ENCODE data around the gene MTMR2. TPM values are rescaled to one million over a fixed set of nuclear protein-coding genes. Genes with fewer than 3 reads are reported as not detected.

Gene MTMR2
- total RNA-seq, 1 donor: 8.3 TPM

DNA sequence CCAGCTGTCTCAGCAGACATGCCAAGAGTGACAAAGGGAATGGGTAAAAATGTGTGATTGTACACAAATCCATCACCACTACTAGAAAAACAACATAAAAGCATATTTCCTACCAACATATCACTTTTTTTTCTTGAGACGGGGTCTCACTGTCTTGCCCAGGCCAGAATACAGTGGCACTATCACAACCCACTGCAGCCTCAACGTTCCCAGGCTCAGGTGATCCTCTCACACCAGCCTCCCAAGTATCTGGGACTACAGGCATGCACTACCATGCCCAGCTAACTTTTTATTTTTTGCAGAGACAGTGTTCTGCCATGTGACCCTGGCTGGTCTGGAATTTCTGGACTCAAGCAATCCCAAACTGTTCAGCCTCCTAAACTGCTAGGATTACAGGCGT, 5.2 kb downstream of the MTMR2 start:
- DNase-seq (ENCODE audit: low read depth in 2 of 3, low spot score in 2 of 3): no peak

DNA sequence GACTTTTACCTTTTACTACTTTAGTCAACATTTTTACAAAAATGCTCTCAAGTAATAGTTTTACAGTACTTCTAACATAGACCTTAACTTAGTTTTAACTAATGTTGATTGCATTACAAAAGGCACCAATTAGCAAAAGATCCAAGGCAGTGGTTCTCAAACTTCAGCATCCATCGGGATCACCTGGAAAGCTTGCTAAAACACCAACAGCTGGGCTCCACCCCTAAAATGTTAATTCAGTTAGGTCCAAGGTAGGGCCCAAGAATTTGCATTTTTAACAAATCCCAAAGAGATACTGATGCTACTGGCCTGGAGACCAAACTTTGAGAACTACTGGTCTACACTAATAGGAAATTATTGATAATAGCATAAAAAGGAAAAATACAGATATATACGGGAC, 5.9 kb downstream of the MTMR2 start:
- DNase-seq (ENCODE audit: low read depth in 2 of 3, low spot score in 2 of 3): no peak

DNA sequence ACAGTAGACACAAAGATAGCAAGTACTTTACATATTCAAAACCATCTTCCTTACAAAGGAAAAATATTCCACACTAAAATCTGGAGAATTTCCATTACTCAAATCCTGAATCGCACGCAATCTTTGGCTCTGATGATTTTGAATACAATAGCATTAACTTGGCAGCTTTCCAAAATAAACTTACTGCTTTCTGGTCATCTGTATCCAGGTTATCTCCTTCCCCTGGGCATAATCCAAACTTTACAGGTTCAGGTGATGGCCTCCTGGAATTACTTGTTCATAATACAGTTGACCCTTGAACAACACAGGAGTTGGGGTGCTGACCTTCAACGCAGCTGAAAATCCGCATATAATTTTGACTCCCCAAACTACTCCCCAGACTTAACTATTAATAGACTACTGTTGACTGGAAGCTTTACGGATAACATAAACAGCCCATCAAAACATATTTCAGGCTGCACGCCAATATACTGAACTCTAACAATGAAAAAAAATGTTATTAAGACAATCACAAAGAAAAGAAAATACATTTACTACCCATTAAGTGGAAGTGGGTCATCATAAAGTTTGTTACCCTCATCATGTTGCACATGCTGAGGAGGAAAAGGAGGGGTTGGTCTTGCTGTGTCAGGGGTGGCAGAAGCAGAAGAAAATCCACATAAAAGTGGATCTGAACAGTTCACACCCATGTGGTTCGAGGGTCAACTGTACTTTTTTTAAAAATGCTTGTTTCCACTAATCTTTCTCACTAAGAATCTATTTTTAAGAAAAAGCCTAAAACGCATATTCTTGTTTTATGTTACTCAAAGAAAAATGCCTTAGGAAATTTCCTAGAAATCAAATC, 6.5 kb downstream of the MTMR2 start:
- DNase-seq (ENCODE audit: low read depth in 2 of 3, low spot score in 2 of 3): no peak

DNA sequence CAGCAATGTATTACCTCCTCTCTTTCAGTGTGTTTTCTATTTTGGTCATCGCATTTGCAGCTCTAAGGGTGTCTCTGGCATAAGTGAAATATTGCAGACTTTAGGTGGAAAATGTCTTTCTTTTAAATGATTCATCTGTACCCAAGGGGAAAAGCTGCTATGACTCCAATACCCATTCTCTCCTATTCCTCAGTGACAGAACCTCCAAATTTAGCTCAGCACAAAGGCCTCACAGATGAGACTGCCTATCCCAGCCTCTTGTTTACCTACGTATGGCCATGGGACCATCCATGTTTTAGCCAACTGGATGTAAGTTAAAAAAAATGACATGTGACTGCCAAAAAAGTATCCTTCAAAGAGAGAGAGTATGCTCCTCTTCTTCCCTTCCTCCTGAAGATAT, 7.9 kb downstream of the MTMR2 start:
- DNase-seq (ENCODE audit: low read depth in 2 of 3, low spot score in 2 of 3): no peak

DNA sequence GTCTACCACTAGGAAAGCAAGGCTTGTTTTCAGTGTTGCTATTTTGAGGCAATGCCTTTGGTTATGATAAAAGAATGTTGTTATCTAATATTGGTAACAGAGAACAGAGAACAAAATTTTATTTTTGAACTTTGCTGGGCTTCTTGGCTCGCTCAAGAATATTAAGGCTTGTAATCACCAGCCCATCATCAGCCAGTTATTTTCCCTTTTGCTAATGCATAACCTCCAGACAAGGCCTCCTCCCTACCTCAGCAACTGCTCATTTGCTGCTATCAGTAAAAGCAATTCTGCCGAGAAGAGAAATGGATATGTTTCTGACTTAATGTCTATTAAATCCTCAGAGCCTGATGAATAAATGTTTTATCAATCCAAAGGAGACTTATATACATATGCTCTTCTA, 8.9 kb downstream of the MTMR2 start:
- DNase-seq (ENCODE audit: low read depth in 2 of 3, low spot score in 2 of 3): no peak

DNA sequence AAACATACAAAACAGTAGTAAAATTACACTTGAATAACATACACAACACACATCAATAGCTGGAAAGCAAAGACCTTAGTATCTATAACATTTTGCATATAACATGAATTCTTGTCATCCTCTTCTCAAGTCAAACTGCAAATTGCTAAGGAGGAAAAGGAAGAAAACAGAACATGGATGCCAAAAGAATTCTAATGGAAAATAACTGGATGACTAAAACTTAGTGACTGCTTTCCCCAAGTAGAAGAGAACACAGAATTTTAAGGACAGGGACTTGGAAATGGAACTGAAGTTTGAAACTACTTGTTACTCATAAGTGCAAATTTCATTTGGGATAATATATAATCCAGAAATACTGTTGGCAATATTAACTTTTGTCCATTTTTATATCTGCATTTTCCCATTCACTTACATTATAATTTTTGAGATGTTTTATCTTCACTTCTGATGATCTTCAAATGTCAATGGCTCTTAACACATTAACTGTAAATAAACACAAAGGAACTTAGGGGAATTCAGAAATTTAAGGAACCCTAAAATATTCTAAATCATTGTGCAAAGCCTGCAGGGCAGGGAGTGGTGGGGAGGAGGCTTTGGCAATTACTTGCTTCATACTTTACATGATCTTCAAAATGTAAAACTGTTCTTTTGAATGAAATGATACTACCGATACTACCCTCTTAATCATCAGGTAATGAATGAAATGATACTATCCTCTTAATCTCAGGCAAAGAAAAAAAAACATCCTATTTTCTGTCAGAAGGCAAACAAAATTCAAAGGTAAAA, 9.9 kb downstream of the MTMR2 start:
- no peak for DNase-seq (ENCODE audit: low read depth in 2 of 3, low spot score in 2 of 3)

DNA sequence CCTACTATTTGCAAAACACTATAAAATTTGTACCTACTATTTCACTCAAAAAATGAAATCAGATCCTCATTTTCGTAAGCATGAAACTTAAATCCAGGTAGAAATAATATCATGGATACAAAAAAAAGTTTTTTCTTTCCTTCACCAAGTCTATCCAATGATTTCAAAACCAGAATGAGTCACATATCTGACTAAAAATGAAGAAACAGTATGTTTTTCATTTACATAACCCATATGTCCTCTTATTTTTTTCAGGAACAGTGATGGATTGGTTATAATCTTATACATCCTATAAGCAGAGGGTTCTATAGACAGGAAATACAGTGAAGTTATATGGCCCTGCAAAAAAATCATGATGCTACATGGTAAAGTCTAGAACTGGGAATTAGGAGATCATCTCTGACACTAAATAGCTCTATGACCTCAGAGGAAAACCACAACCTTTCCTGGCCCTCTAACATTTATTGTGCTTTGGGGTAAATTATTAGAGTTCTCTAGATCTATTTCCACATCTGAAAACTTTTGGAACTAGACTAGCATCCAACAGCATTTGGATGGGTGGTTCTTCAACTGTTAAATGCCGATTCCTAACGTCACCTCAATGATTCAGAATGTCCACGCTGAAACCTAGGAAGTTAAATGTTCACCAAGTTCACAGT, 10.9 kb downstream of the MTMR2 start:
- DNase-seq (ENCODE audit: low read depth in 2 of 3, low spot score in 2 of 3): no peak

DNA sequence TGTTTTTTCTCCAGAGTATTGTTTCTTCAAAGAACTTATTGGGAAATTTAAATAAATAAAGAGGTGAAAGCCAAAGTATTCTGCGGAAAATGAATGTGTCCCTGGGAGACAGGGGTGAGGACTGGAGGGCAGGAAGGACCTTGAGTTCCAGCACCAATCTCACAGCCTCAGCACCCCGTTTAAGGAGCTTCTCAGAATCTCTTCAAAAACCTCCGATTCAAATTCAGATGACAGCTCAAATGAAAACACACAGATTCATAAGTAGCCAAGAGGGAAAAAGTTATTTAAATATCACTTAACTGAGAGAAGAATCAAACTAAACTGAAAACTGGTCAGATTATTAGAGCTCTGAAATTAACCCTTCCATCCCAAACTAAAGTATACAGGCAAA, 12.5 kb downstream of the MTMR2 start:
- no peak for DNase-seq (ENCODE audit: low read depth in 2 of 3, low spot score in 2 of 3)

DNA sequence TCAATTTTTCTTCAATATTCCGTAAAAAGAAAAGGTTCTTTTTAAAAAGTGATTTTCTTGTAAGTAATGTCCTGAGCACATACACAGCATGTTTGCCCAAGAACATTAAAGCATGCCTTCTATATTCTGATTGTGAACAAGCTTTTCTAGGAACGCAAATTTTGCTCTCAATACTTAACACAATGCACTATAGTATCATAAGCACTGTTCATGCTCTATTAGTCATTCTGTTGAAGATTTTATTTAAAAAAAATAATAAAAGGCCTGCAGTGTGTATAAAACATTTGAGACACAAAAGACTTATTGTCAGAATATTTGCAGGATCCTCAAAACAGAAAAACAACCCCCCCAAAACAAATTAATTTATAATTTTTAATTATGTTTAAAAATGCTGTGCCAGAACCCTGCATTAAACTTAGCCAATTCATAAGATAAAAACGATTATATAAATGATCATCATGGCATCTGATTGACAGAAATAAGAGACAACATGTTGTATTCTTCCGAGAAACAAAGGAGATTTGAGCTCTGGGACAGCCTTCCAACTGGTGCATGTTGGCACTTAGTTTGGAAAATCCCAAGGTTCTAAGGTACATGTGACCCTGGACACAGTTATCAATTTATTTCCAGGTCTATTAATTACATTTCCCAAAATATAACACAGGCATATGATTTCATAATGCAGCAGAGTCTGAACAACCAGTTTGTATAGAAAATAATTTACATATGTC, 13.1 kb downstream of the MTMR2 start:
- DNase-seq (ENCODE audit: low read depth in 2 of 3, low spot score in 2 of 3): no peak

DNA sequence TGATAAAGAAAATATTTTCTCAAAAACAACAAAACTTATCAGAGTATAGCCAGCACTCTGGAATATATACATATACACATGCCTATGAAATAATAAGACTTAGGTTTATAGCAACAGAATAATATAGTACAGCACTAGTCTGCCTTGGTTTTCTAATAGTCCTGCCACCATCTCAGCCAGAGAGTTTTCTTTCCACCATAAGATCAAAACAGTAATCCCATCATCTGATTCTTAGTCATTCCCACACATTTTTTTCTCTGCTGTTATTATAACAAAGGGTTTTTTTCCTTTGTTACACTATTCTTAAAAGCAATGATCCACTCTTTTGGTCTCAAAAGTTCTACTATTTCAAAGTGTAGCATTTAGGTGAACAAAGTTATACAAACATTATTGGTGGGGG, 15.1 kb downstream of the MTMR2 start:
- no peak for DNase-seq (ENCODE audit: low read depth in 2 of 3, low spot score in 2 of 3)

DNA sequence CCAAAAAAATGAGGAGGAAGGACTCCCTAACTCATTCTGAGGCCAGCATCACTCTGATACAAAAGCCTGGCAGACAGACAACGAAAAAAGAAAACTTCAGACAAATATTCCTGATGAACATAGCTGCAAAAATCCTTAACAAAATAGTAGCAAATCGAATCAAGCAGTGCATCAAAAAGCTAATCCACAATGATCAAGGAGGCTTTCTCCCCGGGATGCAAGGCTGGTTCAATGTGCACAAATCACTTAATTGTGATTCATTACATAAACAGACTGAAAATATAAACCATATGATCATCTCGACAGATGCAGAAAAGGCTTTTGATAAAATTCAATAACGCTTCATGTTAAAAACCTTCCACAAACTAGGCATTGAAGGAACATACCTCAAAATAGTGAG, 16.4 kb downstream of the MTMR2 start:
- DNase-seq (ENCODE audit: low read depth in 2 of 3, low spot score in 2 of 3): no peak

DNA sequence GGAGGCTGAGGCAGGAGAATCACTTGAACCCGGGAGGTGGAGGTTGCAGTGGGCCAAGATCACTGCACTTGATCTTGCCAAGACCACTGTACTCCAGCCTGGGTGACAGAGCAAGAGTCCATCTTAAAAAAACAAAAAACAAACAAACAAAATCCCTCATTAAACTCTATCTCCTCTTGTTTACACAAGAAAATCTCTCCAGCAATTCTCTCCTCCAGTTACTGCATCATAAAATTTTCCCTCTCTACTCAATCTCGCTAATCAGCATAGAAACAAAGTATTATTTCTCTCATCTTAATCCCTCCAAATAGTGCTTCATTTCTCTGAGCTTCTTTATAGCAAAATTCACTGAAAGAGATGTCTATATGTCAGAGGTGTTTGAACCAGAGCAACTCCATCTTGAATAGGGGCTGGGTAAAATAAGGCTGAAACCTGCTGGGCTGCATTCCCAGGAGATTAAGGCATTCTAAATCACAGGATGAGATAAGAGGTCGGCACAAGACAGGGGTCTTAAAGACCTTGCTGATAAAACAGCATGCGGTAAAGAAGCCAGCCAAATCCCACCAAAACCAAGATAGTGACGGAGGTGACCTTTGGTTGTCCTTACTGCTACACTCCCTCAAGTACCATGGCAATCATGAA, 19.8 kb downstream of the MTMR2 start:
- no peak for DNase-seq (ENCODE audit: low read depth in 2 of 3, low spot score in 2 of 3)

DNA sequence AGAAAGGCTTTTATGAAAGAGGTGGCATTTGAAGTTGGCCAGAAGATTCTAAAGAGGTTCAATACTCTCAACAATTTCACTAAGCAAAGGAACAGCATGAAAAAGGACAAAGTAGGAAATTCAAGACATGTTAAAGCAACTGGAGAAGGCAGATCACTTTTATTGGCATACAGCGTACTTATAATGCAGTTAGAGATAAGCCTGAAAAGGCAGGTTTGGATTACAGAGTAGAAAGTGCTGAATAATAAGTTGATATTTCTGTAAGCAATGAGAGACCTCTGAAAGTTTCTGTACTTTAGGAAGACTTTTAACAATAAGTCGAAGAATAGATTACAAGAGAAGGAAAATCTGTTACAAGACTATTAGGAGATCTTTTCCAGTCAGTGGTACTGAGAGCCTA, 25.1 kb downstream of the MTMR2 start:
- DNase-seq (ENCODE audit: low read depth in 2 of 3, low spot score in 2 of 3): no peak

DNA sequence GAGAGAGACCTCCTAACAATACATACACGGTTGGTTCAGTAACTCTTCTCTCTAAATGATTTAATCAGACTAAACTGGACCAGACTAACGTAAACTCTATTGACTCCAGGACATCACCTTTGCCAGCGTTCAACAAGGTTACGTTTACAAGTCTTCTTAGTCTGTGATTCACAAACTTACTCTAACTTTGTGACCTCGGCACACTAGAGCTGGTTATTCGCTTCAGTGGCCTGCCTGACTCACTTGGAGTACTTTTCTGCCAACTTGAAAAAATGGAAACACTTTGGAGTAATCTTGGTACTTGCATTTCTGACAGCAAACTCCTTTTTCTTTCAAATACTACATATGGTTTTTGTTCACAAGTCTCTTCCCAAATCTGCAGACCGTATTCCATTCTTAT, 26.2 kb downstream of the MTMR2 start:
- no peak for DNase-seq (ENCODE audit: low read depth in 2 of 3, low spot score in 2 of 3)

DNA sequence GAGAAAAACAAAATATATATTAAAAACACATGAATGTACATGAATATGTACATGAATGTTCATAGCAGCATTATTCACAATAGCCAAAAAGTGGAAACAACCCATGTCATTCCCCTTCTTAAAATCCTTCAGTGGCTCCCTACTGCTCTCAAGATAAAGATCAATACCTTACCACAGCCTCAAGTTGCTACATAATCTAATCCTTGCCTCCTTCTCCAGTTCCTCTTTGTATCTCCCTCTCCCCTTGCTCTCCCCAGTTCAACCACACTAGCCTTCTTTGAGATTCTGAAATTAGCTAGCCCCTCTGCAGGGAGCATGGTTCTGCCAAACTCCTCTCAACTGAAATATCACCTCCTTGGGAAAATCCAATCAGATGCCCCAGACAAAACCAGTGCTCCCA, 28.1 kb downstream of the MTMR2 start:
- peak in 1 of 3 donors; percentile 34 for DNase-seq (ENCODE audit: low read depth in 2 of 3, low spot score in 2 of 3)

DNA sequence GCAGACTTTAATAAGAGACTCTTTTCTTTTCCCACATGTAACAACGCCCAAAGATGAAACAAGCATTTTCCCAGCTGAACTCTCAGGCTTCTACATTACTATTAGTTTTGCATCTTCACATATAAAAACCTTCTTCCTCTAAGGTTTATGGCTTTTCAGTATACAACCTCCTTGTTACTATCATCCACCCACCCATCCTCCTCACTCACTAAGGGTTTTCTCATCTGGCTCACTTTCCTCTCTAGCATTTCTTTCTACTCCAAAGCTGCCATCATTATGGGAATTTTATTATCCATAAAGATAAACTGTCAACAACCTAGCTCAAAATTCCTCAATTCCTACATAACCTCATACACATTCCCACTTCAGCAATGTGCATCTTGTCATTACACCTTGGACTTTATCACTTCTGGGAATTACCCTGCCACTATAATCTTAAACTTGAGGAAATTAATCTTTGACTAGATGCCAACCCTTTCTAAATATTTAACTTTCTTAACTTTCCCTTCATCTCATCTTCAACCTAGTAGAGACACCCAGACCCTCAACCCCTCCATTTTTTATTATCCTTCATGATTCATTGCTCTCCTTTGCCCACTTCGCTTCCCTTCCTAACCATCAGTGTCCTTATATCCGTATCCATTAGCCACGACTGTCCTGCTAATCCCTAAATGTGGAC, 30.9 kb downstream of the MTMR2 start:
- no peak for DNase-seq (ENCODE audit: low read depth in 2 of 3, low spot score in 2 of 3)

DNA sequence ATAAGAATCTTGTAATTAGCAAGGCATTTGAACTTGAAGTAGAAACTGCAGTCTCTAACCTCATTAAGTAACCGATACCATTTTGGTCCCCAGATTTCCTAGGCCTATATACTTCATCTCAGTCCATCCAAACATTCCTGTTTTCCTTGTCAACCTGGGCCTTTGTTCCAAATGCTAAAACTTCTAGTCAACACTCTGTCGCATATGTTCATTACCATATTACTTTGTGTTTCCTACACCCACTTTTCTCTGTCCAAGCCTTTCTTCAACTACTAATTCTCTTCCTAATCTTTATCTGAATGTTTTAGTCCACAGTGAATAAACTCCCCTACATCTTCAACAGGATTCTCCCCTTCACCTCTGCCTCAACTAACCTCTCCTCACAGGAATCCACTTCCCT, 31.4 kb downstream of the MTMR2 start:
- no peak for DNase-seq (ENCODE audit: low read depth in 2 of 3, low spot score in 2 of 3)

DNA sequence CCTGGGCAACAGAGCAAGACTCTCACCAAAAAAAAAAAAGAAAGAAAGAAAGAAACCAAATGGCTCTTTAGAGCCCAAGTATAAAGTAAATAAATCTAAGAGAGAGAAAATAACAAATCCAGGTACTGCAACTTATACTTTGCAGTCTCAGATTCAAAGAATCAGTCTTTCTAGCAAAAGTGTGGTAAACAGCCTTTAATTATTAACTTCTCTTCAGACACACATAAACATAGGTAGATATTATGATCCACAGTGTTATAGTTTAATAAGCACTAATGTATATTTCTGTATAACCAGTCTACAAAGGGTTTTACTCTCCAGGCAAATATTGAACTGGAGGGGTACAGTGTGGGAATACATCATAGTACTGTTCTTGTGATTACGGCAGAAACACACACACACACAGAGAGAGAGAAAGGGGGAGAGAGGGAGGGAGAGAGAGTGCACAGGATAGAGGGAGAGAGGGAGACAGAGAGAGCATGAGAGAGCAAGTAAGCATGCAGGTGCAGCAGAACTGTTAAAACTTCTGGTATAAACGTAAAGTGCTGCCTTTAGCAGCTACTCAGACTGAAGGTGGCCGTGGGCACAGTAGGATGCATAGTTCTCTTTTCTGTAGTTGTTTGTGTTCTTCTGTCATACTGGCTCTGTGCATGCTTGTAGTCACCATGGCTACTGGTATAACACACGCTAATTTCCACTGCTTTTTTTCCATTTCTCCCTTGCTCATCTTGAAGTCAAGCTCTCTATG, 32.3 kb downstream of the MTMR2 start:
- peak in 1 of 3 donors; percentile 40 for DNase-seq (ENCODE audit: low read depth in 2 of 3, low spot score in 2 of 3)

DNA sequence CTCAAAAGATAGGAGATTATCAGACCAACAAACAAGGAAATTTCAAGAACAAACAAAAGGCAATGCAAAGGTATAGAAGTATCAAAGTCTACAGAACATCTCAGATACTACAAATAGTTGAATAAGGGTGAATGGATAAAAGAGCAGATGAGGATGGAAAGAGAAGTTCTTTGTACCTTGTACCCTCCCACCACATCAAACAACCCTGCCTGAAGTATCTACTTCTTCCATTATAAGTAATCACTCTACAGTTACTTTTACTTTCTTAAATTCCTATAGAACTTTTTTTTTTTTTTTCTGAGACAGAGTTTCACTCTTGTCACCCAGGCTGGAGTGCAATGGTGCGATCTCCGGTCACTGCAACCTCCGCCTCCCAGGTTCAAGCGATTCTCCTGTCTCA, 35.1 kb downstream of the MTMR2 start:
- no peak for DNase-seq (ENCODE audit: low read depth in 2 of 3, low spot score in 2 of 3)

Measured in hematopoietic multipotent progenitor cell (in vitro differentiated cells).